GM19025 (cell line): ENCODE measurements around the gene LGALS13.

Experiments used
- ATAC-seq: cut with Tn5 transposase; IDR thresholded peaks from one replicate; pipeline ENCODE4 v1.9.1; 2021; ENCODE audit warnings: mild to moderate bottlenecking, low read depth, moderate library complexity; ENCODE audit not compliant: unreplicated experiment

Gene LGALS13, protein sequence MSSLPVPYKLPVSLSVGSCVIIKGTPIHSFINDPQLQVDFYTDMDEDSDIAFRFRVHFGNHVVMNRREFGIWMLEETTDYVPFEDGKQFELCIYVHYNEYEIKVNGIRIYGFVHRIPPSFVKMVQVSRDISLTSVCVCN

GRCh38 chr19:39602224-39602623 lies at the start of gene LGALS13:
LGALS13 (plus strand) TSS chr19:39602524; CDS start chr19:39602569, 45 bp downstream.
- no peak for ATAC-seq

DNA sequence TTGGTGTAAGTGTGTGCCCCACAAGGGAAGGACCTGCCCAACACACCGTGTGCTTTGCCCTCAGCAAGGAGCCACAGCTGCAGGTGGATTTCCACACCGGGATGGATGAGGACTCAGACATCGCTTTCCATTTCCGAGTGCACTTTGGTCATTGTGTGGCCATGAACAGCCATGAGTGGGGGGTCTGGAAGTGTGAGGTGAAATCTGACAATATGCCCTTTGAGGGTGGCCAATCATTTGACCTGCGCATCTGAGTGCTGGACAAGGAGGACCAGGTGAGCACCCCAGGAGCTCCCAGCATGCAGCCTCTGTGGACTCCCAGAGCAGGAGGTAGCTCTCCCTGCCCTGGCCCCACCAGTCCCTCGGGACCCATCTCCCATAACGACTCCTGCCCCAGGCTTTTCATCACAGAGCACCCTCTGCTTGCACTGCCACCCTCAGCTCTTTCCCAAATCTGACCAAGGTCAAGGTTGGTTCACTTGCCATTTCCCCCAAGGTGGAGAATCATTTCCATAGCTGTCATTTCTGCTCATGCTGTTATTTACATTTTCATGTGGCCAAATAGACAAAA lies 49.2 kb upstream of the LGALS13 start:
- no peak for ATAC-seq

DNA sequence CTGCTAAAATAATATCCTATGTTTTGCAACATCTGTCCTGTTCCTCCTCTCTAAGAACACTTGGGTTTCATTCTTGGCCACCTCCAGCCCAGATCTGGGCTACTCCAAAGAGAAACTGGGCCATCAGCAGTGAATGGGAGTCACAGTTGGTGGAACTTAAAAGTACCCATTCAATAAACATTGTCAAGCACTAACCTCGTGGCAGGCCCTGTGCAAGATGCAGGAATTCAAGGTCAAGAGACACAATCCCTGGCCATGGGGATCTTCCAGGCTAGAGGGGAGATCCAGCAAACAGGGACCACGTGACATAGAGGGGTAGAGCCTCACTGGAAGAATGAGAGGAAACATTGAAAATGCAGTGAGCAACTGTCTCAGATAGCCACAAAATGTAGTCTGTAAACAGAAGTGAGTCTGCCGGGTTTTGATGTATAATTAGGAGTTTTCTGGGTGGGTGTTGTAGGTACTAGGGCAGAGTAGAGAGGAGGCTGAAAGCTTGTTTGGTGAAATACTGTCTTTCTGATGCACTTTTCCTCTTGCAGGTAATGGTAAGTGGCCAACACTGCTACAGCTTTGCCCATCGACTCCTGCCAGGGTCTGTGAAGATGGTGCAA lies 47.5 kb upstream of the LGALS13 start:
- no peak for ATAC-seq

GRCh38 chr19:39555883-39556282 lies 46.4 kb upstream of the LGALS13 start:
- ATAC-seq: no peak

GRCh38 chr19:39557811-39558623 lies 44.3 kb upstream of the LGALS13 start:
- no peak for ATAC-seq

GRCh38 chr19:39558624-39559117 lies 43.7 kb upstream of the LGALS13 start:
- ATAC-seq: no peak

DNA sequence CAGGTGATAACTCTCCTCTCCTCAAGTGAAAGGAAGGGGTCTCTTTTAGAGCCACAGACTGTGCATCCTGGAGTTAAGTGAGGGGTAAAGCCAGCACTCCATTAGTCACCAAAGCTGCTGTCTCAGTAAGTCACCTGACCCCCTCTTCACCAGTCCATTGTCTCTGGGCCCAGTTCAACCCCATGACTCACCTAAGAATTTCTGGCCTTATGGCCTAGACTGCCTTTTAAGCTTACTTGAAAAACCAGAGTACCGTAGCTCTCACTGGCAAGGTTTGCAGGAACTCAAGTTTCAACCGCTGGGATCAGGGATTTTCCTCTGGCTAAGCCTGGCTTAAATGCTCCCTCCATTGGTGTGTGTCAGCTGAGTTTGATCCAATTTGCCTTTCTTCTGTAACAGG lies 38.9 kb upstream of the LGALS13 start:
- no peak for ATAC-seq

GRCh38 chr19:39566064-39566463 lies 36.3 kb upstream of the LGALS13 start:
- no peak for ATAC-seq

DNA sequence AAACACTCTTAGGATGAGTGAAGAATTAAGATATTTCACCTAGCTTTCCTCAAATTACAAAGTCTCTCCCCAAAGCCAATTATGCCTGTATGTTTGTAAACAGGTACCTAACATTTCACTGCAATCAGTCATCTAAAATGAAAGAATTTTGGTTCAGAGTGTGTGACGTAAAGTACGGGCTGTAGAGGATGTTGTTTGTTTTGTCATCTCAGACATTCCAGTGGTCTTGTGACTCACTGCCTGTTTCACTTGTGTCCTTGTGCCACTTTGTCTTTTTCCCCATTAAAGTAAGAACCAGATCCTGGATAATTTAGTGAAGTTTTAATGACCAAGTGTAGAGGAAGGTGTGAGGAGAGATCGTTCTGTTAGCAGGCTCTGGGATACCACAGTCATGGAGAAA lies 33.7 kb upstream of the LGALS13 start:
- ATAC-seq: no peak

GRCh38 chr19:39582442-39582841 lies 19.9 kb upstream of the LGALS13 start:
- ATAC-seq: no peak

DNA sequence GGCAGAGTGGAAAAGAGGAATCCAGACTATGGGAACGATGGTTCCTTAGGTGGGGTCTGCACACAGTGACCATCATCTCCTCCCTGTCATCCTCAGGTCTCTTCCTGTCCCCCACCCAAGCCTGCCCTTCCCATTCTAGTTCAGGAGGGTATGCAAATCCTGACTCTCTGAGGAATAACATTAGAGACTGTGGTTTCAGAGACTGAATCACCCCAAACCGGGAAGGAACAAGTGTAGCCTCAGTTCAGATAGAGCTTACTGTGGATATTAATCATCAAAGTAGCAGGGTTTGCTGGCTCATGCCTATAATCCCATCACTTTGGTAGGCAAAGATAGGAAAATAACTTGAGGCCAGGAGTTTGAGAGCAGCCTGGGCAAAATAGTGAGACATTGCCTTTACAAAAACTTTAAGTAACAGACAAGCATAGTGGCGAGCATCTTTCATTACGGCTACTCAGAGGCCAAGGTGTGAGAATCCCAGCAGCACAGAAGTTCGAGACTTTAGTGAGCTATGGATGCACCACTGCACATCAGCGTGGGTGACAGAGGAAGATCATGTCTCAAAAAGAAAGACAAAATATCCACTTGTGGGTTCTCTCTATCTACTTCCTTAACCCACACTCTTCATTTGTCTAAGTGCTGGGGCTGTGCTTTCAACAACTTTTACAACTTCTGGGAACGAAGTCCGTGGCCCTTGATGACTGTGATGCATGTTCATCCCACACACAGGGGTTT lies 19.3 kb upstream of the LGALS13 start:
- ATAC-seq: no peak

DNA sequence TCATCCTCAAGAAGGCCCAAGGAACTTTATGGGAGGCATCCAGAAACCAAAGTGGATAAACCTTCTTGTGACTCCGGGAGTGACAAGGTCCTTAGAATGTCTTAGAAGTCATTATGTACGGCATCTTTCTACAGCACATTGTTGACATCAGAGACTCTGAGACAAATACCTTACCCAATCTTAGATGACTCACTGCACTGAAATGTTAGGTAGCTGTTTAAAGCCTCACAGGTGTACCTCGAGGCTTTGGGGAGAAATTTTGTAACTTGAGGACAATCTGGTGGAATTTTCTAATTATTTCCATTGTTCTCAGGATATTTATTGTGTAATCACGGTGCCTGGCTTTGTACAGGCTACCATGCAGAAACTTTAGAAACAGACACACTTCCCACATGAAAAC lies 14.8 kb upstream of the LGALS13 start:
- ATAC-seq: no peak

- ATAC-seq: no peak
Measured at GRCh38 chr19:39588066-39588465, 14.3 kb upstream of the LGALS13 start.

- no peak for ATAC-seq
Measured at GRCh38 chr19:39590265-39590664, 12.1 kb upstream of the LGALS13 start.

DNA sequence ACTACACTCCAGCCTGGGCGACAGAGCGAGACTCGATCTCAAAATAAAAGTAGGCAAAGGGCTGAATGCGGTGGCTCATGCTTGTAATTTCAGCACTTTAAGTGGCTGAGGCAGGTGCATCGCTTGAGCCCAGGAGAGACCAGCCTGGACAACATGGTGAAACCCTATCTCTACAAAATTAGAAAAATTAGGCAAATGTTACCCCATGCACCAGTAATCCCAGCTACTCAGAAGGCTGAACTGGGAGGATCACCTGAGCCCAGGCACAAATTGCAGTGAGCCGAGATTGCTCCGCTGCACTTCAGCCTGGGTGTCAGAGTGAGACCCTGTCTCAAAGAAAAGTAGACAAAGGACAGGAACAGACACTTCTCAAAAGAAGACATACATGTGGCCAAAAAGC lies 9.9 kb upstream of the LGALS13 start:
- no peak for ATAC-seq

GRCh38 chr19:39595950-39596349 lies 6.4 kb upstream of the LGALS13 start:
- no peak for ATAC-seq

DNA sequence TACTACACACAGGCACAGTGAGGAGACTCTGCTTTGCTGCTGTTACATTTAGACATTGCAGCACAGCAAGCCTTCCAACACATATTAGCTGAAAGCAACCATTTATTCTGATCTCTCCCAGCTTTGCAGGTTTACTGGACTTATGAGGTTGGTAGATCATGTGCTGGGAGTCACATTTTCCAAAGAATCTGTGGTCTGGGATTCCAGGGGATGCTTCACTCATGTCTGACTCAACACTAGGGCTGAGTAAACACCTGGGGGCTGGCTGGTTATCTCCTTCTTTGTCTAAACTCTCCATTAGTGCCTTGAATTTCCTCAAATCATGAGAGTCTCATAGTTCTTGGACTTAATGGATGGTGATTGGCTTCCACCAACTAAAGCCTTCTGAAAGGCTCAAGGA lies 5.4 kb upstream of the LGALS13 start:
- no peak for ATAC-seq

DNA sequence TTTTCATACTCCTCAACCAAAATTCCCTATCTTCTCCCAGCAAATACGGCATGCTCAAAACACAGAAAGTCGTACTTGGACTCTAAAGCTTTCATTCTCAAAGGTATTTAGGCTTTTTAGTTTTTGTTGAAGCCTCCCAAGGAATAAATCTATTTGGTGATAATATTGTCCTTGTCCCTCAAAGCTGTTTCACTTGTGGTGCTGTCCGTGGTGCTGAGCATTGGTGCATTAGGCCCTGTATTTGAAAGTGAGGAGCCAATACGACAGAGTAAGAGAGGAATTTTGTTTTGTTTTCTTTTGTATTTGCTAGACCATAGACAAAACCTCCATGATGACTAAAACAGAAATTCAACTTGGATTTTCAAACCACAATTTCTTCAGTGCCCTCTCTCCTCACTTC lies 3.2 kb upstream of the LGALS13 start:
- ATAC-seq: no peak

DNA sequence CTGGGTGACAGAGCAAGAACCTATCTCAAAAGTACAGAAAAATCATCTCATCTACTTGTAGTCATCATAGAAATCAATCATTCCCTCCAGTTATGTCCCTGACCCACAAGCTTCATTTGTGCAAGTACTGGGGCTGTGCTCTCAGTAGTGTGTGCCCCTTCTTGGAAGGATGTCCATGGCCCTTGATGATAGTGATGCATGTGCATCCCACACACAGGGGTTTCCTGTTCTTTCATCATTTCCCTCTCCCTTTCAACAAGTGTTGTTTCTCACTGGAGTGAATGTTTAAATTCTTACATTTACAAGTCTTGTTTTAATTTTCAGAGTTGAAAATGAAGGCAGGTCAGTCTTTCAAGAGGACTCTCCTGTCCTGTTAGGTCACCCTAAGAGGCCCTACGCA lies 1.5 kb downstream of the LGALS13 start:
- no peak for ATAC-seq

- no peak for ATAC-seq
Measured at GRCh38 chr19:39607021-39607420, 4.7 kb downstream of the LGALS13 start.

GRCh38 chr19:39607561-39607960 lies 5.2 kb downstream of the LGALS13 start:
- ATAC-seq: no peak
